Measurements from ENCODE around the gene SAMHD1.
"Not testable (repeated sequence)": the region's sequence is repeated elsewhere in the genome, so short reads cannot be mapped to it uniquely, and the experiment has no call there.

Gene SAMHD1

DNA sequence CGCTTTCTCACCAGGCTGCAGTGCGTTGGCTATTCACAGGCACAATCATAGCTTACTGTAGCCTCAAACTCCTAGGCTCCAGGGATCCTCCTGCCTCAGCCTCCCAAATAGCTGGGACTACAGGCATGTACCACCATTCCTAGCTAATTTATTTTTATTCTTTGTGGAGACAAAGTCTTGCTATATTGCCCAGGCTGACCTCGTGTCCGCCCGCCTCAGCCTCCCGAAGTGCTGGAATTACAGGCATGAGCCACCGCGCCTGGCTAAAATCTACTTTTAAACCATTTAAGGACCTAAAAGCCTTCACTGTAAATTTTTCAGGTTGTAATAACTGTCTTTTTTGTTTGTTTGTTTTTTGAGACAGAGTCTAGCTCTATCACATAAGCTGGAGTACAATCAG is 15.2 kb downstream of the SAMHD1 start:
- DNase-seq (ENCODE audit: insufficient read length, low spot score) (no peak), FAIRE-seq (no peak)
- TF ChIP-seq POLR2A (IDR thresholded peaks at IDR 0.05; ENCODE audit: low read depth, low read length): no peak

DNA sequence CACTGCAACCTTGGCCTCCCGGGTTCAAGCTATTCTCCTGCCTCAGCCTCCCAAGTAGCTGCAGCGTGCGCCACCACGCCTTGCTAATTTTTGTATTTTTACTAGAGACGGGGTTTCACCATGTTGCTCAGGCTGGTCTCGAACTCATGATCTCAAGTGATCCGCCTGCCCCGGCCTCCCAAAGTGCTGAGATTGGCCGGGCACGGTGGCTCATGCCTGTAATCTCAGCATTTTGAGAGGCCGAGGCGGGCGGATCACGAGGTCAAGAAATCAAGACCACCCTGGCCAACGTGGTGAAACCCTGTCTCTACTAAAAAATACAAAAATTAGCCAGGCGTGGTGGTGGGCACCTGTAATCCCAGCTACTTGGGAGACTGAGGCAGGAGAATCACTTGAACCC is 17.9 kb downstream of the SAMHD1 start:
- DNase-seq (ENCODE audit: insufficient read length, low spot score); FAIRE-seq: not testable (repeated sequence)

DNA sequence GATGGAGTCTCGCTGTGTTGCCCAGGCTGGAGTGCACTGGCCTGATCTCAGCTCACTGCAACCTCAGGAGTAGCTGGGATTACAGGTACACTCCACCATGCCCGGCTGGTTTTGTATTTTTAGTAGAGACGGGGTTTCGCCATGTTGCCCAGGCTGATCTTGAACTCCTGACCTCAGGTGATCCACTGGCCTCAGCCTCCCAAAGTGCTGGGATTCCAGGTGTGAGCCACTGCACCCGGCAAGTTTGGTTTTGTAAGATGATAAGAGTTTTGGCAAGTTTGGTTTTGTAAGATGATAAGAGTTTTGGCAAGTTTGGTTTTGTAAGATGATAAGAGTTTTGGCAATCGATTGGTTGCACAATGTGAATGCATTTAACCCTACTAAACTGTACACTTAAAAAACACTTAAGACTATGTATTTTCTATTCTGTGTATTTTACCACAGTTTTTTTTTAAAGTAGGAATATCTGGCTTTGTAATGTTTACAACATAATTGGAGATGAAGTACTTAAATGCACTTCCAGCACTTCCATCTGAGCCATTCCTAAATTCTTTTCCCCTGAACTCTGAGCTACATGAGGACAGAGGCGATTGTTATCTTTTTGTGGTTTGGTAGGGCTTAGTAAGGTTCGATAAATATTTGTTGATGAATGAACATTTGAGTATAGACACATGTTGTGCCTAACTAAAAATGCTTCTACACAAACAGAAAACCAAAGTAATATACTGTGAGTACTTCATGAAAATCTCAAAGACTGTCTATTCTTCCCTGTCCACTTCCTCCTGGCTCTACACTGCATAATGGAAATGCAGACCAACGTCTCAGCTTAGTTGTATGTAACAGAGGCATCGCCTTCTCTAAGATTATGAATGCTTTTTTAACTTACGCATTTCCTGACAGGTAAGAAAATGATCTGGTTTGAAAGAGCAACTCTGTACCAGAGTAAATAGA is 18.8 kb downstream of the SAMHD1 start:
- FAIRE-seq: no peak
- DNase-seq (ENCODE audit: insufficient read length, low spot score): no peak
- TF ChIP-seq POLR2A (IDR thresholded peaks at IDR 0.05; ENCODE audit: low read depth, low read length): no peak

DNA sequence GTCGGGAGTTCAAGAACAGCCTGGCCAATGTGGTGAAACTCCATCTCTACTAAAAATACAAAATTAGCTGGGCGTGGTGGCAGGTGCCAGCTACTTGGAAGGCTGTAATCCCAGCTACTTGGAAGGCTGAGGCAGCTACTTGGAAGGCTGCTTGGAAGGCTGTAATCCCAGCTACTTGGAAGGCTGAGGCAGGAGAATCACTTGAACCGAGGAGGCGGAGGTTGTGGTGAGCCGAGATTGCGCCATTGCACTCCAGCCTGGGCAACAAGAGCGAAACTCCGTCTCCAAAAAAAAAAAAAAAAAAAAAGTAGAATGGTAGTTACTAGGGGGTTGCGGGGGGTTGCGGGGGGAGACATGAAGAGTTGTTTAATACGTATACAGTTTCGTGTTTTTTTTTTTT is 19.4 kb downstream of the SAMHD1 start:
- not testable (repeated sequence) for FAIRE-seq; DNase-seq (ENCODE audit: insufficient read length, low spot score)

DNA sequence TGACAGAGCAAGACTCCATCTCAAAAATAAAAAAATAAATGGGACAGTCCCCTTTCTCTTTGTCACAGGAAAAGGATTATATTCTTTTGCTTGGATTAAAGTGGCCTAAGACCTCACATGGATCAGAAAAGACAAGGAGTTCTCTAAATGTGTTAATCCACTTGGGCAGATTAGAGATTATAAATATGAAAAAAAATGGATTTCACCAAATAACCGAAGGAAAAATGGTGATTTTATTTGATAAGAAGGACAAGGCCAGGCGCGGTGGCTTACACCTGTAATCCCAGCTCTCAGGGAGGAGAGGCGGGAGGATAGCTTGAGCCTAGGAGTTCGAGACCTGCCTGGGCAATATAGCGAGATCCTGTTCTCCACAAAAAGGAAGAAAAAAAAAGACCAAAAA is 21.8 kb downstream of the SAMHD1 start:
- TF ChIP-seq POLR2A (IDR thresholded peaks at IDR 0.05; ENCODE audit: low read depth, low read length): no peak
- no peak for FAIRE-seq
- DNase-seq (ENCODE audit: insufficient read length, low spot score): no peak

DNA sequence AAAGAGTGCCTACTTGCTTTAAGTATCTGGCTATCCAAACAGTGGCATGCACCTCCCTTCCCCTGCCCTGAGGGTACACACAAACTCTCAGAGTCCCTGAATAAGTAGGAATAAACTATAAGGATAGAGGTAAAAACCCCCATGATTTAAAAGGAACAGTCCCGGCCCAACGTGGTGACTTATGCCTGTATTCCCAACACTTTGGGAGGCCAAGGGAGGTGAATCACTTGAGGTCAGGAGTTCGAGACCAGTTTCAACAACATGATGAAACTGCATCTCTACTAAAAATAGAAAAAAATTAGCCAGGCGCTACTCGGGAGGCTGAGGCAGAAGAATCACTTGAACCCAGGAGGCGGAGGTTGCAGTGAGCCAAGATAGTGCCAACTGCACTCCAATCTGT is 22.2 kb downstream of the SAMHD1 start:
- no peak for FAIRE-seq
- DNase-seq (ENCODE audit: insufficient read length, low spot score): no peak

DNA sequence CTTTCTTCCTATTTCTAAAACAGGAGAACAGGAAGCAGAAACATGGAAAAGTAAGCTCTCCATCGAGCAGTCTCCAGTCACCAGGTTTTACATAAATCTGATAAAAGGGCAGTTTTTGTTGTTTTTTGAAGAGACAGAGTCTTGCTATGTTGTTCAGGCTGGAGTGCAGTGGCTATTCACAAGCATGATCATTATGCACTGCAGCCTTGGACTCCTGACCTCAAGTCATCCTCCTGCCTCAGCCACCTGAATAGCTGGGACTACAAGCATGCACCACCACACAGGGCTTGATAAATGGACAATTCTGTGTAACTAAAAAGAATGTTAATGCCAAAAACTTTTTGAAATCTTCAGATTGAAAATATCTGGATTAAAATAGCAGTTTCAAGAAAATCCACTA is 23.8 kb downstream of the SAMHD1 start:
- DNase-seq (ENCODE audit: insufficient read length, low spot score): no peak
- no peak for FAIRE-seq

More for the DNA sequence above, 22.2 kb downstream of the SAMHD1 start:
- TF ChIP-seq POLR2A (IDR thresholded peaks at IDR 0.05; ENCODE audit: low read depth, low read length): no peak

DNA sequence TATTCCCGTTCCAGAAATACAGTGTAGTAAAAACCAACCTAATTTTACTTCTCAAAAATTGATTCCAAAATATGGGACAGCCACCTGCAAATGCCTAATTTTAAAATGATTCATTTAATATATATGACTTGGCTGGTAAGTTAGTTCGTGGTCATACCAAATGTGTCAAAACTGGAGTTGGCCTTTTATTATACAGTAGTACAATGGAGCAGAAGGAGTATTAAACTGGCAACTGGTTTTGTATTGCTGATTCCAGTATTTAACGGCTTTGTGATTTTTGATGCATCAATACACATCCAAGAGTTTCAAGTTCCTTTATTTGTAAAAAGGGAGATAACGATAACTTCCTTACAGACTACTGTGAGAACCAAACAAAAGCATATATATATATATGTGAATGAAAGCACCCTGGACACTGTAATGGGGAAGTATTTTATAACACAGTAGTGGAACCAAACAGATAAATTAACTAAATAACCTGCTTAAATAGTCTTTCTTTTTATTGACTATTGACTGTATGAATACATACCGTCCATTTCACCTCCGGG is 24.8 kb downstream of the SAMHD1 start:
- DNase-seq (ENCODE audit: insufficient read length, low spot score): no peak
- TF ChIP-seq POLR2A (IDR thresholded peaks at IDR 0.05; ENCODE audit: low read depth, low read length): no peak
- no peak for FAIRE-seq

More for the DNA sequence above, 23.8 kb downstream of the SAMHD1 start:
- no peak for TF ChIP-seq POLR2A (IDR thresholded peaks at IDR 0.05; ENCODE audit: low read depth, low read length)

DNA sequence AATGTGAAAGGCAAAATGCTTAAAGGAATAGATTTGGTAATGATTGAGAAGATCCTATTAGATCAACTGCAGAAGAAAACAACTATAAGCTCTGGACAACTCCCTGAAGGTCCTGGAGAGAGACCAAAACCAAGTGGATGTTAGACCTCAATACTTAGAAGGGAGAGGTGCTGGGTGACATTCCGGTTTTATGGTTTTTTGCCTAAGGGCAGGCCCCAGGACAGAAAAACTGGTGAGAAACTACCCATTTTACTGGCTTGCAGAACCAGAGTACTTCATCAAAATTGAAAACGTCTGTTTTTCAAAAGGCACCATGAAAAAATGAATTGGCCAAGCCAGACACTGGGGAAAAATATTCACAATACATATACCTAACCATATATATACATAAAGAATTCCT is 26.3 kb downstream of the SAMHD1 start:
- DNase-seq (ENCODE audit: insufficient read length, low spot score) (no peak), FAIRE-seq (no peak)
- no peak for TF ChIP-seq POLR2A (IDR thresholded peaks at IDR 0.05; ENCODE audit: low read depth, low read length)

DNA sequence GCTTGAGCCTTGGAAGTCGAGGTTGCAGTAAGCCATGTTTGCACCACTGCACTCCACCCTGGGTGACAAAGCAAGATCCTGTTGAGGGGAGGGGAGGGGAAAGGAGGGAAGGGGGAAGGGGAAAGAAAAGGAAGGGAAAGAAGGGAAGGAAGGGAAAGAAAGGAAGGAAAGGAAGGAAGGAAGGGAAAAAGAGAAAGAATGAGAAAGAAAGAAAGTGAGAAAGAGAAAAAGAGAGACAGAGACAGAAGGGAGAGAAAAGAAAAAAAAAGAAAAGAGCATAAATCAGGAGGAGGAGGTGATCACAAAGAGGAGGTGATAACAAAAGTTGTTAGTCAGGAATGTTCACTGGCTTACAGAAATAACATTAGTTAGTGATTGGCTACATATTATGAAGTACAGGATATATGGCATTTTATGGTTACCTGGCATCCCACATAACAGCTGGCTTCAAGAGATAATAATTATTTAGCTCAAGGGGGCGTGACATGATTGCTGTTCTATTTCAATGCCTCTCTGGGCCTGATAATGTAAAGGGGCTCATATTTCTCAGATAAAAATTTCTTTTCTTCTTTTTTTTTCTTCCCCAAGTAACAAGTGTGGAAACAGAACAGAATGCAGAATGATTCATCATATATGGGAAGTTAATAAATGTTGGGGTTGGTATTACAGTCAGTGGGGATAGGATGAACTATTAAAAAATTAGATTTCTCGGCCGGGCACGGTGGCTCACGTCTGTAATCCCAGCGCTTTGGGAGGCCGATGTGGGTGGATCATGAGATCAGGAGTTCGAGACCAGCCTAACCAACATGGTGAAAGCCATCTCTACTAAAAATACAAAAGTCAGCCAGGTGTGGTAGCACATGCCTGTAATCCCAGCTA is 27.1 kb downstream of the SAMHD1 start:
- no peak for FAIRE-seq
- no peak for DNase-seq (ENCODE audit: insufficient read length, low spot score)
- TF ChIP-seq POLR2A (IDR thresholded peaks at IDR 0.05; ENCODE audit: low read depth, low read length): no peak

DNA sequence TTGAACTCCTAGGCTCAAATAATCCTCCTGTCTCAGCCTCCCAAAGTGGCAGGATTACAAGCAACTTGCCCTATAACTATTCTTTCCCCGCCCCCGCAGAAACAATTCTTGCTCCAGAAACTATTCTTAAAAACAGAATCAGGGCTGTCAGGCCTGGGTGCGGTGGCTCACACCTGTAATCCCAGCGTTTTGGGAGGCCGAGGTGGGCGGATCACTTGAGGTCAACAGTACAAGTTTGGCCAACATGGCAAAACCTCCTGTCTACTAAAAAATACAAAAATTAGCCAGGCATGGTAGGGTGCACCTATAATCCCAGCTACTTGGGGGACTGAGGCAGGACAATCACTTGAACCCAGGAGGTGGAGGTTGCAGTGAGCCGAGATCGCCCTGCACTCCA is 31.2 kb downstream of the SAMHD1 start:
- TF ChIP-seq POLR2A (IDR thresholded peaks at IDR 0.05; ENCODE audit: low read depth, low read length): no peak
- no peak for DNase-seq (ENCODE audit: insufficient read length, low spot score)
- no peak for FAIRE-seq

DNA sequence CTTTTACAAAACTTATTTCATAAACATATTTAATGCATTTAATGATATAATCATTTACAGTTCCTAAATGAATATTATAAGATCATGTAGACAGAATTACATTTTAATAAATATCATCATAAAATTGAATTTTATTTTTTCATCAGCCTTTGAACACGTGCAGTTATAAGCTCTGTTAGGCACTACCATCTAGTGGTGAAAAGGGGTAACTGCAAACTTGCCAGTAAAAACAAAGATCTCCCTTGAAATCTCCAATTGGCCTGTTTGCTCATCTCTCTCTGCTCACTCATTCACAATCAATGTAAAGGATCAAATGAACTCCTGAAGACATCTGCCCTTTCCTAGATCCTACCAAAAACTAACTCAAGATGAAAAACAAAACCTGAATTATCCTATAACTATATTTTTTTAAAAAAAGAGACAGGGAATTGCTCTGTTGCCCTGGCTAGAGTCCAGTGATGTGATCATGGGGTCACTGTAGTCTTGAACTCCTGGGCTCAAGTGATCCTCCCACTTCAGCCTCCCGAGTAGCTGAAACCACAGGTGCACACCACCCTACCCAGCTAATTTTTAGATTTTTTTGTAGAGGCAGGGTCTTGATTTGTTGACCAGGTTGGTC is 31.7 kb downstream of the SAMHD1 start:
- FAIRE-seq (no peak), DNase-seq (ENCODE audit: insufficient read length, low spot score) (peak; percentile 36)
- no peak for TF ChIP-seq POLR2A (IDR thresholded peaks at IDR 0.05; ENCODE audit: low read depth, low read length)

DNA sequence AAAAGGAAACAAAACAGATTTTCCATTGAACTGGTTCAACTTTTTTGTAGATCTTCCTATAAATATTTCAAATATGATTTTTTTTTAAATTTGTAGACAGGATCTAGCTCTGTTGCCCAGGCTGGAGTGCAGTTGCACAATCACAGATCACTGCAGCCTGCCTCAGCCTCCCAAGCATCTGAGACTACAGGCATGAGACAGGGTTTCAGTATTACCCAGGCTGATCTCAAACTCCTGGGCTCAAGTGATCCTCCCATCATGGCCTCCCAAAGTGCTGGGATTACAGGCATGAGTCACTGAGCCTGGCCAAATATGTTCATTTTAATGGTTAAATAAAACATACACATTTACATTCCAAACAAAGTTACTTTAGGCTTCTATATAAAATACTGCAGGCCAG is 33.6 kb downstream of the SAMHD1 start:
- no peak for TF ChIP-seq POLR2A (IDR thresholded peaks at IDR 0.05; ENCODE audit: low read depth, low read length)
- no peak for FAIRE-seq
- DNase-seq (ENCODE audit: insufficient read length, low spot score): no peak

DNA sequence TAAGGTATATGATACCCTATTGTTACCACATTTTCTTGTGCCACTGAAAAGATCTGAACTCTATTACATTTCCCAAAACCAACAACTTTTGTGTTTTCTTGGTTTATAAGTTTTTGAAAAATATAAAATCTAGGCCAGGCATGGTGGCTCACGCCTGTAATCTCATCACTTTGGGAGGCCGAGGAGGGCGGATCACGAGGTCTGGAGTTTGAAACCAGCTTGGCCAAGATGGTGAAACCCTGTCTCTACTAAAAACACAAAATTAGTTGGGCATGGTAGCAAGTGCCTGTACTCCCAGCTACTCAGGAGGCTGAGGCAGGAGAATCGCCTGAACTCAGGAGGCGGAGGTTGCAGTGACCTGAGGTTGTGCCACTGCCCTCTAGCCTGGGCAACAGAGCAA is 34.3 kb downstream of the SAMHD1 start:
- FAIRE-seq (no peak), DNase-seq (ENCODE audit: insufficient read length, low spot score) (no peak)
- TF ChIP-seq POLR2A (IDR thresholded peaks at IDR 0.05; ENCODE audit: low read depth, low read length): no peak

All from H54 (cell line).